Erythroblast (primary cell): Measurements from ENCODE around the gene NUMBL.

ENCODE experiments used
- GATA1 ChIP-seq: IDR thresholded peaks from 2 replicates; pipeline ENCODE4 v1.6.1; 2011; ENCODE audit warnings: low read depth, mild to moderate bottlenecking, control low read depth, low read length, moderate library complexity
- POLR2A ChIP-seq: IDR thresholded peaks from 2 replicates; pipeline ENCODE4 v1.6.1; 2011; ENCODE audit warnings: mild to moderate bottlenecking, low read length

DNA sequence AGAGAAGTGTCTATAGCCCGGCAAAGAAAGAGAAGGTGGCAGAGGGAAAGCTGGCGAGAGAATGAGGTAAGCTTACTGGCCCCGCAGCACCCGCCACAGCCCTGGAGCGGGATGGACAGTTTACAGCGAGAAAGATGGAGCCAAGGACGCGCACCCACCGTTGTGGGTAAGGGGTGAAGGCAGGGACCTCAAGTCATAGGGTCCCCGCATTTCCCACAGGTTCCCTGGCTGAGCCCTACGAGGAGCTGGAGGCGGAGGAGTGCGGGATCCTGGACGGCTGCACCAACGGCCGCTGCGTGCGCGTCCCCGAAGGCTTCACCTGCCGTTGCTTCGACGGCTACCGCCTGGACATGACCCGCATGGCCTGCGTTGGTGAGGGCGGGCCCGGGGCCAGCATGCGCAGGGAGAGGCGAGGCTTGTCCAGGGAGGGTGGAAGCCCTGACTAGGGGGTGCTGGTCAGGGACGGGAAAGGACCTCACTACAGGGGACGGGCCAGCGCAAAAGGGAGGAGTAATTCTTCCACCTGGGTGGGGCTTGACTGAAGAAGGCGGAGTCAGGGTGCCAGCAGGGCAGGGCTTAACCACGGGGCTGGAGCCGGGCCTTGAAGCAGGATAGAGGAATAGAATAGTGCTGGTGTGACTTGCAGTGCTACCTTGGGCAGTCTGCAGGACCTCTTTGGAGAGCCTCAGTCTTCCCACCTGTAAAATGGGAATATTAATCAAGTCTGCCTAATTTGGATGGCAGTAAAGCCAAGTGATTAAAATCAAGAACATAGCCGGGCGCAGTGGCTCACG, 62.8 kb downstream of the NUMBL start:
- TF ChIP-seq POLR2A (no peak), GATA1 (no peak)
